ENCODE results near the gene ADGRL4. TPM values are rescaled to one million over a fixed set of nuclear protein-coding genes. Genes with fewer than 3 reads are reported as not detected.

The ADGRL4 gene
- polyA plus RNA-seq, 1 donor (not counting 4 experiments of a cell fraction or from before 2014, with no cell fraction given), result not detected

GRCh38 chr1:78987042-78987441, 19.5 kb downstream of the ADGRL4 start:
- TF ChIP-seq EZH2 (IDR thresholded peaks at IDR 0.05; ENCODE audit: low read length), result no peak
- TF ChIP-seq, protein P1, sequence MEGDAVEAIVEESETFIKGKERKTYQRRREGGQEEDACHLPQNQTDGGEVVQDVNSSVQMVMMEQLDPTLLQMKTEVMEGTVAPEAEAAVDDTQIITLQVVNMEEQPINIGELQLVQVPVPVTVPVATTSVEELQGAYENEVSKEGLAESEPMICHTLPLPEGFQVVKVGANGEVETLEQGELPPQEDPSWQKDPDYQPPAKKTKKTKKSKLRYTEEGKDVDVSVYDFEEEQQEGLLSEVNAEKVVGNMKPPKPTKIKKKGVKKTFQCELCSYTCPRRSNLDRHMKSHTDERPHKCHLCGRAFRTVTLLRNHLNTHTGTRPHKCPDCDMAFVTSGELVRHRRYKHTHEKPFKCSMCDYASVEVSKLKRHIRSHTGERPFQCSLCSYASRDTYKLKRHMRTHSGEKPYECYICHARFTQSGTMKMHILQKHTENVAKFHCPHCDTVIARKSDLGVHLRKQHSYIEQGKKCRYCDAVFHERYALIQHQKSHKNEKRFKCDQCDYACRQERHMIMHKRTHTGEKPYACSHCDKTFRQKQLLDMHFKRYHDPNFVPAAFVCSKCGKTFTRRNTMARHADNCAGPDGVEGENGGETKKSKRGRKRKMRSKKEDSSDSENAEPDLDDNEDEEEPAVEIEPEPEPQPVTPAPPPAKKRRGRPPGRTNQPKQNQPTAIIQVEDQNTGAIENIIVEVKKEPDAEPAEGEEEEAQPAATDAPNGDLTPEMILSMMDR (optimal IDR thresholded peaks at IDR 0.05 in 1 of 3, IDR thresholded peaks at IDR 0.05 in 1 of 3, conservative IDR thresholded peaks at IDR 0.05 in 1 of 3; ENCODE audit: extremely low read depth in 1 of 3, insufficient read depth in 2 of 3, low read length in 3 of 3), result no peak
- Histone ChIP-seq H3K4me3 (ENCODE audit: control insufficient read depth in 2 of 3, extremely low read depth in 1 of 3, insufficient read depth in 2 of 3, low read depth in 1 of 3, low read length in 3 of 3) (no peak overlapping the region), H3K79me2 (ENCODE audit: control insufficient read depth, insufficient read depth, low read length) (no peaks in the 10 kb centered on the region), H3K9ac (ENCODE audit: control insufficient read depth, extremely low read depth, insufficient read depth, low read length) (no peak overlapping the region), H3K9me1 (ENCODE audit: control insufficient read depth, extremely low read depth, insufficient read depth, low read length) (no peaks in the 10 kb centered on the region), H3K4me1 (ENCODE audit: control insufficient read depth, extremely low read depth, insufficient read depth, low read length) (no peaks in the 10 kb centered on the region), H3K9me3 (ENCODE audit: control insufficient read depth, low read depth, low read length) (no peaks in the 10 kb centered on the region), H3K27me3 (ENCODE audit: control insufficient read depth, extremely low read depth, insufficient read depth, low read length) (no peaks in the 10 kb centered on the region), H4K20me1 (ENCODE audit: control insufficient read depth, extremely low read depth, insufficient read depth, low read length) (no peaks in the 10 kb centered on the region), H3K27ac (ENCODE audit: control insufficient read depth, insufficient read depth, low read length) (no peak overlapping the region), H3K36me3 (ENCODE audit: control insufficient read depth in 2 of 2, extremely low read depth in 1 of 2, insufficient read depth in 2 of 2, low read length in 2 of 2) (no peaks in the 10 kb centered on the region), H3K4me2 (ENCODE audit: control insufficient read depth, extremely low read depth, insufficient read depth, low read depth, low read length) (no peak overlapping the region), H2AFZ (ENCODE audit: control insufficient read depth, low read length) (no peak overlapping the region)
- FAIRE-seq (no peak), DNase-seq (ENCODE audit: low read depth, low spot score) (no peak)
- dilution Hi-C loops (cut with MboI; ENCODE audit: extremely low pct_ligation_motif_present, low sequenced_read_pairs), result no loop called here

DNA sequence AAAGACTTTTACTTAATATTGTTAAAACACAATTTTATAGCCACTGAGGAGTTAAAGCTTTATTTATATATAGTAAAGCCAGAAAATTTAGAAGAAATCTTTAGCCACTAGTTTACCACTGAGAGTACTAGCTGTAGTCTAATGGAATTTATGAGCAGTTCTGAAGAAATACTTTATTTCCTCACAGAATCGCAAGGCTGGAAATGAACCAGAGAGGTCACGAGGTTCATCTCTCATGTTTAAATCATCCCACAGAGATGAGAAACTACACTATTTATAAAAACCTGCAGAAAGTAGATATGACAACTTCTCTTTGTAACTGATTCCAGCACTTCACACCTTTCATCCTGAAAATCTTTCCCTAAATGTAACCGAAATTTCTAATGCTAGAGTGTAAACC, 26.0 kb downstream of the ADGRL4 start:
- Histone ChIP-seq H3K4me2 (ENCODE audit: control insufficient read depth, extremely low read depth, insufficient read depth, low read depth, low read length) (no peak overlapping the region), H3K4me1 (ENCODE audit: control insufficient read depth, extremely low read depth, insufficient read depth, low read length) (no peaks in the 10 kb centered on the region), H3K9me1 (ENCODE audit: control insufficient read depth, extremely low read depth, insufficient read depth, low read length) (no peaks in the 10 kb centered on the region), H3K79me2 (ENCODE audit: control insufficient read depth, insufficient read depth, low read length) (no peaks in the 10 kb centered on the region), H3K9ac (ENCODE audit: control insufficient read depth, extremely low read depth, insufficient read depth, low read length) (no peak overlapping the region), H3K4me3 (ENCODE audit: control insufficient read depth in 2 of 3, extremely low read depth in 1 of 3, insufficient read depth in 2 of 3, low read depth in 1 of 3, low read length in 3 of 3) (no peak overlapping the region), H3K27me3 (ENCODE audit: control insufficient read depth, extremely low read depth, insufficient read depth, low read length) (no peaks in the 10 kb centered on the region), H3K36me3 (ENCODE audit: control insufficient read depth in 2 of 2, extremely low read depth in 1 of 2, insufficient read depth in 2 of 2, low read length in 2 of 2) (no peaks in the 10 kb centered on the region), H3K27ac (ENCODE audit: control insufficient read depth, insufficient read depth, low read length) (no peak overlapping the region), H4K20me1 (ENCODE audit: control insufficient read depth, extremely low read depth, insufficient read depth, low read length) (no peaks in the 10 kb centered on the region), H3K9me3 (ENCODE audit: control insufficient read depth, low read depth, low read length) (no peaks in the 10 kb centered on the region), H2AFZ (ENCODE audit: control insufficient read depth, low read length) (no peak overlapping the region)
- no peak for DNase-seq (ENCODE audit: low read depth, low spot score)
- dilution Hi-C loops (cut with MboI; ENCODE audit: extremely low pct_ligation_motif_present, low sequenced_read_pairs), result no loop called here
- FAIRE-seq, result no peak
- TF ChIP-seq, protein P1 (optimal IDR thresholded peaks at IDR 0.05 in 1 of 3, IDR thresholded peaks at IDR 0.05 in 1 of 3, conservative IDR thresholded peaks at IDR 0.05 in 1 of 3; ENCODE audit: extremely low read depth in 1 of 3, insufficient read depth in 2 of 3, low read length in 3 of 3), result no peak
- TF ChIP-seq EZH2 (IDR thresholded peaks at IDR 0.05; ENCODE audit: low read length), result no peak
